ENCODE measurements around the gene HAT1. TPM values are rescaled to one million over a fixed set of nuclear protein-coding genes. Genes with fewer than 3 reads are reported as not detected.
"Not testable (repeated sequence)": the region's sequence is repeated elsewhere in the genome, so short reads cannot be mapped to it uniquely, and the experiment has no call there.

Gene HAT1
- total and polyA plus RNA-seq, 10 of the 15 experiments (the other 5 are each of a cell fraction or from before 2014, with no cell fraction given): 60.0 to 225 (median 130) TPM

- H3K79me2 ChIP-seq (ENCODE audit: control insufficient read depth, insufficient read depth, low read length): no peaks in the 10 kb centered on the region
- H3K27me3 ChIP-seq (replicated peaks in 1 of 2; ENCODE audit: control insufficient read depth in 2 of 2, insufficient read depth in 2 of 2, low read length in 1 of 2): no peaks in the 10 kb centered on the region; a peak in 1 of 4 replicates
- no peak overlapping the region for H3K27ac ChIP-seq (ENCODE audit: control insufficient read depth, insufficient read depth)
- intact Hi-C loops (cut with micrococcal nuclease; ENCODE audit: unreplicated experiment) (loop anchor here (5.0 kb wide), 2 partner anchors 91 to 106 kb away; partner anchors contain the start of genes DLX1 and DLX2), in situ Hi-C loops (cut with MboI) (no loop called here)
- H3K4me2 ChIP-seq (ENCODE audit: control insufficient read depth, insufficient read depth): no peak overlapping the region
- no peak for FAIRE-seq
- ChIA-PET RAD21 (ENCODE audit: unreplicated experiment) (no interaction called here), POLR2A (no interaction called here), SMC1A (ENCODE audit: uncharacterized antibody, unreplicated experiment) (no interaction called here), CTCF (no interaction called here)
- BruUV-seq (replicated peaks): no TSS peak
- no peak for DNase-seq (ENCODE audit: low read depth, low spot score)
- no peak for TF ChIP-seq SMC3 (IDR thresholded peaks at IDR 0.05; ENCODE audit: borderline replicate concordance, low read length)
- TF ChIP-seq SP1 (IDR thresholded peaks at IDR 0.05; ENCODE audit: low read depth, low read length): no peak
- TF ChIP-seq CHD2 (IDR thresholded peaks at IDR 0.05; ENCODE audit: borderline replicate concordance, low read depth, low read length): no peak
- TF ChIP-seq GABPA (IDR thresholded peaks at IDR 0.05; ENCODE audit: low read depth): no peak
- no peak for TF ChIP-seq RELB (IDR thresholded peaks at IDR 0.05; ENCODE audit: low read depth)
- no peak for TF ChIP-seq ZZZ3 (IDR thresholded peaks at IDR 0.05; ENCODE audit: control insufficient read depth, insufficient read length, low read depth)
- no peak for TF ChIP-seq ZNF687 (IDR thresholded peaks at IDR 0.05)
- TF ChIP-seq TAF1 (IDR thresholded peaks at IDR 0.05; ENCODE audit: borderline replicate concordance, low read depth, low read length): no peak
- no peak for TF ChIP-seq USF1 (IDR thresholded peaks at IDR 0.05; ENCODE audit: borderline replicate concordance, extremely low read length, insufficient read depth, low read depth, low read length)
- no peak for TF ChIP-seq FOS (IDR thresholded peaks at IDR 0.05; ENCODE audit: borderline replicate concordance, extremely low read depth, insufficient read length)
- no peak for TF ChIP-seq ZNF384 (IDR thresholded peaks at IDR 0.05; ENCODE audit: borderline replicate concordance, low read depth, low read length)
- TF ChIP-seq POLR2AphosphoS2 (IDR thresholded peaks at IDR 0.05; ENCODE audit: low read depth, low read length): no peak
- ATAC-seq: no peak
- WGBS (ENCODE audit: insufficient coverage, insufficient replicate concordance, low lambda C conversion rate, missing lambda C conversion rate): 96% methylated on average over 5 of the region's 5 CpGs
- no peaks in the 10 kb centered on the region for H3K9me3 ChIP-seq (replicated peaks; ENCODE audit: control insufficient read depth, insufficient read depth, low read length)
- H3K4me1 ChIP-seq (ENCODE audit: control insufficient read depth, insufficient read depth, low read length): peaks cover 6% of the 10 kb centered on the region
- no peak overlapping the region for H3K9ac ChIP-seq (ENCODE audit: control insufficient read depth, insufficient read depth, low read length)
- no peak overlapping the region for H3K4me3 ChIP-seq
- no peaks in the 10 kb centered on the region for H3K36me3 ChIP-seq (ENCODE audit: control insufficient read depth in 2 of 2, insufficient read depth in 2 of 2, low read length in 1 of 2)
- H2AFZ ChIP-seq (ENCODE audit: control insufficient read depth, low read depth, low read length): no peak overlapping the region
- H4K20me1 ChIP-seq (ENCODE audit: control insufficient read depth, insufficient read depth): no peaks in the 10 kb centered on the region
These were observed 73.8 kb downstream of the HAT1 start for GRCh38 chr2:171996021-171996420.

GRCh38 chr2:171997031-171997430 lies 74.8 kb downstream of the HAT1 start:
- H3K4me3 ChIP-seq; H3K79me2 ChIP-seq (ENCODE audit: control insufficient read depth, insufficient read depth, low read length); H2AFZ ChIP-seq (ENCODE audit: control insufficient read depth, low read depth, low read length); DNase-seq (ENCODE audit: low read depth, low spot score); H3K4me2 ChIP-seq (ENCODE audit: control insufficient read depth, insufficient read depth); SMC1A ChIA-PET (ENCODE audit: uncharacterized antibody, unreplicated experiment); H3K9ac ChIP-seq (ENCODE audit: control insufficient read depth, insufficient read depth, low read length); in situ Hi-C loops (cut with MboI); POLR2A ChIA-PET; H3K9me3 ChIP-seq (replicated peaks; ENCODE audit: control insufficient read depth, insufficient read depth, low read length); BruUV-seq (replicated peaks); H4K20me1 ChIP-seq (ENCODE audit: control insufficient read depth, insufficient read depth); CTCF ChIA-PET; H3K36me3 ChIP-seq (ENCODE audit: control insufficient read depth in 2 of 2, insufficient read depth in 2 of 2, low read length in 1 of 2); H3K27ac ChIP-seq (ENCODE audit: control insufficient read depth, insufficient read depth); ATAC-seq; H3K4me1 ChIP-seq (ENCODE audit: control insufficient read depth, insufficient read depth, low read length); H3K27me3 ChIP-seq (replicated peaks in 1 of 2; ENCODE audit: control insufficient read depth in 2 of 2, insufficient read depth in 2 of 2, low read length in 1 of 2); RAD21 ChIA-PET (ENCODE audit: unreplicated experiment); FAIRE-seq: not testable (repeated sequence)
- intact Hi-C loops (cut with micrococcal nuclease; ENCODE audit: unreplicated experiment): loop anchor here (5.0 kb wide), 2 partner anchors 90 to 105 kb away; partner anchors contain the start of genes DLX1 and DLX2
- WGBS (ENCODE audit: insufficient coverage, insufficient replicate concordance, low lambda C conversion rate, missing lambda C conversion rate): 63% methylated on average over 5 of the region's 5 CpGs
